OCI-LY7 (cell line): ENCODE data around the gene KCTD8. TPM values are rescaled to one million over a fixed set of nuclear protein-coding genes. Genes with fewer than 3 reads are reported as not detected.

ENCODE experiments used
- BruUV-seq: library from RNA; stranded (reverse); fragments of 400-500 nt; replicated peaks from 2 replicates; lab custom pipeline; 2021; lab: Mats Ljungman, UMichigan
- CTCF ChIA-PET: fragments of 300-600 bp; sonication (Branson Sonifier 250); formaldehyde crosslinking; loops from one replicate; lab custom pipeline; 2022; ENCODE audit warnings: antibody characterized with exemption; ENCODE audit not compliant: unreplicated experiment; lab: Charles Lee
- POLR2A ChIA-PET: fragments of 300-600 bp; sonication (Branson Sonifier 250); formaldehyde crosslinking; loops from one replicate; lab custom pipeline; 2022; ENCODE audit warnings: antibody characterized with exemption; lab: Charles Lee
- DNase-seq: peaks from one replicate; pipeline ENCODE4 v3.0.0-alpha.2; 2015; ENCODE audit warnings: low spot score
- H2AFZ ChIP-seq: fragments of 200-600 bp; sonication (generic), shearing (Covaris generic); 2 replicates; pipeline ENCODE4 v1.6.1; 2014; ENCODE audit warnings: mild to moderate bottlenecking, antibody characterized with exemption, low read length, moderate library complexity
- H3K27ac ChIP-seq: fragments of 200-600 bp; sonication (generic); 2 replicates; pipeline ENCODE4 v1.5.1; 2014; ENCODE audit warnings: mixed run types, low read depth, mild to moderate bottlenecking, moderate library complexity, low read length, inconsistent platforms; ENCODE audit not compliant: poor library complexity, severe bottlenecking
- H3K36me3 ChIP-seq: fragments of 200-600 bp; sonication (generic); 2 replicates; pipeline ENCODE4 v1.6.1; 2014; ENCODE audit warnings: mild to moderate bottlenecking, antibody characterized with exemption, low read length, moderate library complexity, mixed read lengths; ENCODE audit not compliant: insufficient read depth
- H3K4me1 ChIP-seq: fragments of 200-600 bp; sonication (generic); 2 replicates; pipeline ENCODE4 v1.5.1; 2014; ENCODE audit warnings: mild to moderate bottlenecking, low read length; ENCODE audit not compliant: insufficient read depth, poor library complexity, severe bottlenecking
- H3K4me2 ChIP-seq: fragments of 200-600 bp; sonication (generic); 2 replicates; pipeline ENCODE4 v1.6.1; 2014; ENCODE audit warnings: mild to moderate bottlenecking, low read length
- H3K4me3 ChIP-seq: fragments of 200-600 bp; sonication (generic); 2 replicates; pipeline ENCODE4 v1.5.1; 2014; ENCODE audit warnings: mild to moderate bottlenecking, low read depth, low read length; ENCODE audit not compliant: poor library complexity, severe bottlenecking
- H3K79me2 ChIP-seq: fragments of 200-600 bp; sonication (generic); 2 replicates; pipeline ENCODE4 v1.6.1; 2016; ENCODE audit warnings: low read depth, mild to moderate bottlenecking, low read length, moderate library complexity, mixed read lengths; ENCODE audit not compliant: insufficient read depth
- H3K9me2 ChIP-seq: fragments of 200-600 bp; sonication (generic); 2 replicates; pipeline ENCODE4 v1.6.1; 2016; ENCODE audit warnings: mild to moderate bottlenecking, low read length, mixed read lengths; ENCODE audit not compliant: insufficient read depth
- H3K9me3 ChIP-seq: fragments of 200-600 bp; sonication (generic); 2 replicates; pipeline ENCODE4 v1.6.1; 2014; ENCODE audit warnings: mild to moderate bottlenecking, mixed run types, low read length, mixed read lengths
- H4K20me1 ChIP-seq: fragments of 200-600 bp; sonication (generic); 2 replicates; pipeline ENCODE4 v1.6.1; 2014; ENCODE audit warnings: mild to moderate bottlenecking, antibody characterized with exemption, low read length, moderate library complexity, mixed read lengths; ENCODE audit not compliant: insufficient read depth
- EZH2phosphoT487 ChIP-seq: fragments of 200-600 bp; sonication (generic); IDR thresholded peaks from 2 replicates; pipeline ENCODE4 v1.6.1; 2018; ENCODE audit warnings: low read depth, borderline replicate concordance, mild to moderate bottlenecking, mixed run types, antibody characterized with exemption, low read length, moderate library complexity, mixed read lengths
- intact Hi-C: fragments of 100-400 bp; cut with micrococcal nuclease; formaldehyde crosslinking; loops from one replicate; pipeline ENCODE4 v1.10.0; 2022; ENCODE audit not compliant: unreplicated experiment
- total RNA-seq, 2 experiments: library from RNA; depleted of rRNA in 1 of 2; stranded (reverse); fragments of >200 nt in 1 of 2; shearing (Covaris generic) in 1 of 2; gene quantifications; 2 replicates each; pipeline ENCODE4 v1.2.3, GENCODE V29; 2014 to 2022
- TF ChIP-seq, protein P1 (sequence below): fragments of 200-600 bp; sonication (generic); conservative IDR thresholded peaks from 2 replicates; pipeline ENCODE4 v1.5.1; 2014; ENCODE audit warnings: mild to moderate bottlenecking, antibody characterized with exemption, low read length, moderate library complexity, mixed read lengths

Gene KCTD8
- total RNA-seq, 2 experiments from 2014 or later: not detected

DNA sequence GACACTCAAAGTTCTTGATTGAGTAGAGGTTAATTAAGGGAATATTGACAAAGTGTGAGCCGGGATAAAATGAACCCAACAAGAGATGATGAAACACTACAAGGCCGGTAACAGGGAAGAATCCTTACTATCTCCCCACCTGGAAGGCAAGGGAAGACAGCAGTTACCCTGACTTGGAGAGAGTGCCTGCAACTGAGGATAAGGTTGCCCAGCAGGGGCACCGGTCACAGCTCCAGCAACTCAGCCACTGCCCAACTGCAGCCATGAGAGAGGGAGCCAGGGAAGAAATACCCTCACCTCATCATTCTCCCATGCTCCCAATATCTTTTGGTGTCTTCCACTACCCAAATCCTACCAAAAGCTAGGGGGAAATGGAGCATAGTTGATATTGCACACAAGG lies 212.7 kb downstream of the KCTD8 start:
- Histone ChIP-seq H3K27ac (no peak overlapping the region), H3K36me3 (no peaks in the 10 kb centered on the region), H3K4me3 (no peak overlapping the region), H3K79me2 (no peaks in the 10 kb centered on the region), H3K9me3 (no peaks in the 10 kb centered on the region), H3K9me2 (no peaks in the 10 kb centered on the region), H3K4me1 (no peaks in the 10 kb centered on the region), H2AFZ (no peak overlapping the region), H4K20me1 (no peaks in the 10 kb centered on the region), H3K4me2 (no peak overlapping the region)
- CTCF ChIA-PET: no interaction called here
- no TSS peak for BruUV-seq
- DNase-seq: no peak
- intact Hi-C loops: no loop called here
- TF ChIP-seq EZH2phosphoT487: no peak
- TF ChIP-seq, protein P1, sequence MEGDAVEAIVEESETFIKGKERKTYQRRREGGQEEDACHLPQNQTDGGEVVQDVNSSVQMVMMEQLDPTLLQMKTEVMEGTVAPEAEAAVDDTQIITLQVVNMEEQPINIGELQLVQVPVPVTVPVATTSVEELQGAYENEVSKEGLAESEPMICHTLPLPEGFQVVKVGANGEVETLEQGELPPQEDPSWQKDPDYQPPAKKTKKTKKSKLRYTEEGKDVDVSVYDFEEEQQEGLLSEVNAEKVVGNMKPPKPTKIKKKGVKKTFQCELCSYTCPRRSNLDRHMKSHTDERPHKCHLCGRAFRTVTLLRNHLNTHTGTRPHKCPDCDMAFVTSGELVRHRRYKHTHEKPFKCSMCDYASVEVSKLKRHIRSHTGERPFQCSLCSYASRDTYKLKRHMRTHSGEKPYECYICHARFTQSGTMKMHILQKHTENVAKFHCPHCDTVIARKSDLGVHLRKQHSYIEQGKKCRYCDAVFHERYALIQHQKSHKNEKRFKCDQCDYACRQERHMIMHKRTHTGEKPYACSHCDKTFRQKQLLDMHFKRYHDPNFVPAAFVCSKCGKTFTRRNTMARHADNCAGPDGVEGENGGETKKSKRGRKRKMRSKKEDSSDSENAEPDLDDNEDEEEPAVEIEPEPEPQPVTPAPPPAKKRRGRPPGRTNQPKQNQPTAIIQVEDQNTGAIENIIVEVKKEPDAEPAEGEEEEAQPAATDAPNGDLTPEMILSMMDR: no peak
- POLR2A ChIA-PET: no interaction called here

DNA sequence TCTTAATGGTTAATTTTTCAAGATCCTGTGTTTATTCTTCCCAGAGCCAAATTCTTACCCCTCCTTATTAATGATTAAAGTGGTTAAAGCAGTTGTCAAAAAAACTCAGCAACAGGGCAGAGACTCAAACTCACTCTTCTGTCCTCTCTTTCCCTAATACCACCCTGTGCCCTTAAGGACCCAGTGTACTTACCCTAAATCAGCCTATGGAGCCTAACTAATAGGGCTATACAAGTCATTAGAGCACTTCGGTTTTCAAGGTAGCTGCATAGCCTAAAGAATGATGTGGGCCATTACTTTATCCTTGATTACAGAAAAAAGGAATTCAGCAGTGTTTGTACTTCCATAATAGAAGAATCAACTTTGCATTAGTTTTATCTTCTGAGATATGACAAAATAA lies 216.3 kb downstream of the KCTD8 start:
- no TSS peak for BruUV-seq

DNA sequence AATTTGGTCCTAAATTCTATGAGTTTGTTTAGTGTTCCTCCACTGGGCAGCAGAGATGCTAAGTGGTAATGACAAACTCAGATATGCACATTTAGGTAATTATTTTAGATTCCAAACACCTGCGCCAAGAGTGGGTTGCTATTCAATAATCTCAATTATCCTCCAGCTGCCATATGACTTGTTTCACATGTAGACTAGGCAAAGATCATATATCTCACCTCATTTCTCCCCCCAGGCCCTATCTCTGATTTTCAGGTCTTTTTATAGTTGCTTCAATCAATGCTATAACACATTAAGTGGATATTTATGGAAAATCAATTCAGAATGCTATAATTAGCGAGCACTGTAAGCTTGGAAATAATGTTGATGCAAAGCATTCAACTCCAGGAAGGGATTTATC lies 217.6 kb downstream of the KCTD8 start:
- CTCF ChIA-PET: no interaction called here
- BruUV-seq: no TSS peak
- Histone ChIP-seq H3K79me2 (no peaks in the 10 kb centered on the region), H3K36me3 (no peaks in the 10 kb centered on the region), H3K9me2 (no peaks in the 10 kb centered on the region), H3K4me3 (no peak overlapping the region), H3K27ac (no peak overlapping the region), H4K20me1 (no peaks in the 10 kb centered on the region), H3K4me1 (no peaks in the 10 kb centered on the region), H3K4me2 (no peak overlapping the region), H2AFZ (no peak overlapping the region), H3K9me3 (no peaks in the 10 kb centered on the region)
- intact Hi-C loops: no loop called here
- TF ChIP-seq EZH2phosphoT487: no peak
- TF ChIP-seq, protein P1: no peak
- no peak for DNase-seq
- POLR2A ChIA-PET: no interaction called here

More for the DNA sequence above, 216.3 kb downstream of the KCTD8 start:
- Histone ChIP-seq H3K27ac (no peak overlapping the region), H3K9me3 (no peaks in the 10 kb centered on the region), H3K4me1 (no peaks in the 10 kb centered on the region), H3K36me3 (no peaks in the 10 kb centered on the region), H3K4me2 (no peak overlapping the region), H4K20me1 (no peaks in the 10 kb centered on the region), H3K9me2 (no peaks in the 10 kb centered on the region), H3K4me3 (no peak overlapping the region), H2AFZ (no peak overlapping the region), H3K79me2 (no peaks in the 10 kb centered on the region)
- ChIA-PET CTCF (no interaction called here), POLR2A (interaction anchor here (0.6 to 0.9 kb wide), 2 partner anchors 200 to 1777 kb away, joined by 3 read pairs; no protein-coding TSS in a partner anchor)
- intact Hi-C loops: no loop called here
- DNase-seq: no peak
- TF ChIP-seq, protein P1: no peak
- TF ChIP-seq EZH2phosphoT487: no peak
